Measurements from ENCODE around the gene DNMT3A. TPM values are rescaled to one million over a fixed set of nuclear protein-coding genes. Genes with fewer than 3 reads are reported as not detected.

Gene DNMT3A
- total and polyA plus RNA-seq, 2 of the 8 experiments (the other 6 are each of a cell fraction or from before 2014, with no cell fraction given): 33.6 to 178 TPM

GRCh38 chr2:25294573-25295462, 46.9 kb downstream of the DNMT3A start:
- Histone ChIP-seq H2BK12ac (ENCODE audit: low read depth, low read length) (peak overlapping the region; percentile 71; the same call in 1 of the 2 replicates), H2BK20ac (ENCODE audit: low read length) (no peak overlapping the region), H3K4ac (replicated peaks; ENCODE audit: insufficient read length, low read depth, low read length) (no peak overlapping the region), H2BK120ac (replicated peaks; ENCODE audit: low read depth, low read length) (no peak overlapping the region), H3K27ac (ENCODE audit: low read depth, low read length) (no peak overlapping the region), H3K9me3 (ENCODE audit: insufficient read depth in 2 of 2, low read depth in 1 of 2, low read length in 1 of 2) (no peaks in the 10 kb centered on the region), H2BK5ac (ENCODE audit: low read depth, low read length) (peak overlapping the region; percentile 66; the same call in 1 of the 2 replicates), H3K14ac (ENCODE audit: insufficient read length) (no peak overlapping the region), H3K23ac (ENCODE audit: insufficient read length) (no peak overlapping the region), H2AFZ (ENCODE audit: low read length) (no peak overlapping the region), H4K5ac (ENCODE audit: insufficient read length, low read depth, low read length) (no peak overlapping the region), H3K18ac (ENCODE audit: extremely low read depth, low read length) (peak overlapping the region; percentile 38), H4K20me1 (replicated peaks in 1 of 2; ENCODE audit: control insufficient read depth in 1 of 2, insufficient read depth in 2 of 2, low read length in 2 of 2) (no peaks in the 10 kb centered on the region), H3K79me1 (ENCODE audit: low read depth, low read length) (no peaks in the 10 kb centered on the region; the same call in 1 of the 2 replicates), H2AK5ac (ENCODE audit: low read depth, low read length) (no peak overlapping the region), H3K4me2 (ENCODE audit: insufficient read depth in 1 of 2, low read depth in 2 of 2, low read length in 2 of 2) (no peak overlapping the region), H3K36me3 (ENCODE audit: control insufficient read depth in 2 of 4, insufficient read depth in 4 of 4, low read length in 3 of 4) (no peaks in the 10 kb centered on the region), H4K91ac (replicated peaks; ENCODE audit: insufficient read length, low read length) (peak overlapping the region; percentile 61), H3K4me1 (replicated peaks in 1 of 4; ENCODE audit: control insufficient read depth in 3 of 4, insufficient read depth in 4 of 4, low read length in 3 of 4) (peaks cover 0 to 13% (median 8%) of the 10 kb centered on the region in 4 experiments; a peak in 5 of 7 replicates), H2BK15ac (ENCODE audit: low read length) (no peak overlapping the region), H3K4me3 (ENCODE audit: extremely low read depth in 1 of 4, insufficient read depth in 2 of 4, low read depth in 3 of 4, low read length in 4 of 4) (no peak overlapping the region), H4K8ac (ENCODE audit: extremely low read depth, insufficient read depth, low read length) (peak overlapping the region; percentile 7; the same call in 1 of the 2 replicates), H3K56ac (replicated peaks; ENCODE audit: insufficient read length, low read depth, low read length) (no peak overlapping the region), H3K9ac (replicated peaks in 1 of 4; ENCODE audit: extremely low read depth in 1 of 4, low read depth in 3 of 4, low read length in 3 of 4) (no peak overlapping the region), H3K27me3 (replicated peaks in 1 of 4; ENCODE audit: control insufficient read depth in 3 of 4, extremely low read depth in 1 of 4, insufficient read depth in 3 of 4, low read length in 3 of 4) (no peaks in the 10 kb centered on the region), H3K23me2 (ENCODE audit: low read depth, low read length) (no peaks in the 10 kb centered on the region), H3K79me2 (ENCODE audit: control insufficient read depth in 1 of 2, insufficient read depth in 2 of 2, low read length in 2 of 2) (no peaks in the 10 kb centered on the region)
- TF ChIP-seq GABPA (IDR thresholded peaks at IDR 0.05; ENCODE audit: borderline replicate concordance, insufficient read depth, low read length): peak; percentile 56; the same call in 1 of the 2 replicates
- TF ChIP-seq, protein P1, sequence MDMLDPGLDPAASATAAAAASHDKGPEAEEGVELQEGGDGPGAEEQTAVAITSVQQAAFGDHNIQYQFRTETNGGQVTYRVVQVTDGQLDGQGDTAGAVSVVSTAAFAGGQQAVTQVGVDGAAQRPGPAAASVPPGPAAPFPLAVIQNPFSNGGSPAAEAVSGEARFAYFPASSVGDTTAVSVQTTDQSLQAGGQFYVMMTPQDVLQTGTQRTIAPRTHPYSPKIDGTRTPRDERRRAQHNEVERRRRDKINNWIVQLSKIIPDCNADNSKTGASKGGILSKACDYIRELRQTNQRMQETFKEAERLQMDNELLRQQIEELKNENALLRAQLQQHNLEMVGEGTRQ (IDR thresholded peaks at IDR 0.05; ENCODE audit: low read length): no peak
- ChIA-PET POLR2A (ENCODE audit: partially characterized antibody) (interaction anchor here (0.6 to 1.5 kb wide), 4 partner anchors 17 to 64 kb away, joined by 3 read pairs; no protein-coding TSS in a partner anchor), CTCF (ENCODE audit: partially characterized antibody) (interaction anchor here (0.5 to 4.7 kb wide), 10 partner anchors 9 to 67 kb away, joined by 3 to 24 read pairs (median 4); no protein-coding TSS in a partner anchor)
- 88% methylated on average over 15 of the region's 16 CpGs; no CpG with 5 or more reads in 1 of the 2 experiments for WGBS, 2 experiments (ENCODE audit: extremely low coverage in 1 of 2, insufficient coverage in 1 of 2, insufficient read length in 1 of 2, insufficient replicate concordance in 2 of 2, low coverage in 1 of 2, low lambda C conversion rate in 2 of 2, missing lambda C conversion rate in 1 of 2)
- FAIRE-seq: no peak
- no peak for DNase-seq (ENCODE audit: low read depth in 1 of 2, low spot score in 2 of 2)
